DMS114 treated with DMSO at 0.1 percent for 48 hours (cell line): ENCODE measurements around the gene CAMK4.
"Not testable (repeated sequence)": the region's sequence is repeated elsewhere in the genome, so short reads cannot be mapped to it uniquely, and the experiment has no call there.

Experiments
- DNase-seq: peaks from one replicate; lab custom pipeline; 2025; ENCODE audit not compliant: unreplicated experiment; lab: John Stamatoyannopoulos, UW

The CAMK4 gene

DNA sequence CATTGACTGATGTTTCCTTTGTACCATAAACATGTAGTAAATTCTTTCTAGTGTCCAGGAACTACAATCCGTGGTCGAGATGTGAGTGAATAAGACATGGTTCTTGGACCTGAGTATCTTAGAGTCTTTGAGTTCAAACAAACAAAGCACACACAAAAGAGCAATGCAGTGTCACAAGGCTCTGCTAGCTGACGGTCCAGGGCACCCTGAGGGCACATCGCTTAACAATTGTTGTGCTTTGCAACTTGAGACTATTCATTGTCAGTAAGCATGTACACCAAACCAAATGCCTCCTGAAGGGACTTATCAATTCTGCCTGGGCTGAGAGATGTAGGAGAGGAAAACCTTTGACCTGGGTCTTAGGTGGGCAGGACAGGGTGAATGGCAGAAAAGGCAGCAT is 84.8 kb downstream of the CAMK4 start:
- DNase-seq = no peak

DNA sequence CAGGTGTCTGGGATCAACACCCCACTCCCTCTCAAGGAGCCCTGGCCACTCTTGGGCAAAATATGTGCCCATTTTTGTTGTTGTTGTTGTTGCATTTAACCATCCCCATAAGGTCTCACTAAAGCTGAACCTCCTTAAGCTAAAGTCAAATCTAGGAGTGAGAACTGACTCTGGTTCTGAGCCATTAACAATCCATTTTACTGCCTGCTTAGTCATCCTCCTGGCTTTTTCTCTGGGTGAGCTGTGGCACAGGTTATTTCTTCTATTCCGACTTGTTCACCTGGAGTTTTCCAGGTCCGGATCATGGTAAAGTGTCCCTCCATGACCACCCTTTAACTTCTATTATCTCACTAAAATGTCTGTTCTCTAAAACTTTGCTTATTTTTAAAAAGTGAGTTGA is 85.2 kb downstream of the CAMK4 start:
- no peak for DNase-seq

DNA sequence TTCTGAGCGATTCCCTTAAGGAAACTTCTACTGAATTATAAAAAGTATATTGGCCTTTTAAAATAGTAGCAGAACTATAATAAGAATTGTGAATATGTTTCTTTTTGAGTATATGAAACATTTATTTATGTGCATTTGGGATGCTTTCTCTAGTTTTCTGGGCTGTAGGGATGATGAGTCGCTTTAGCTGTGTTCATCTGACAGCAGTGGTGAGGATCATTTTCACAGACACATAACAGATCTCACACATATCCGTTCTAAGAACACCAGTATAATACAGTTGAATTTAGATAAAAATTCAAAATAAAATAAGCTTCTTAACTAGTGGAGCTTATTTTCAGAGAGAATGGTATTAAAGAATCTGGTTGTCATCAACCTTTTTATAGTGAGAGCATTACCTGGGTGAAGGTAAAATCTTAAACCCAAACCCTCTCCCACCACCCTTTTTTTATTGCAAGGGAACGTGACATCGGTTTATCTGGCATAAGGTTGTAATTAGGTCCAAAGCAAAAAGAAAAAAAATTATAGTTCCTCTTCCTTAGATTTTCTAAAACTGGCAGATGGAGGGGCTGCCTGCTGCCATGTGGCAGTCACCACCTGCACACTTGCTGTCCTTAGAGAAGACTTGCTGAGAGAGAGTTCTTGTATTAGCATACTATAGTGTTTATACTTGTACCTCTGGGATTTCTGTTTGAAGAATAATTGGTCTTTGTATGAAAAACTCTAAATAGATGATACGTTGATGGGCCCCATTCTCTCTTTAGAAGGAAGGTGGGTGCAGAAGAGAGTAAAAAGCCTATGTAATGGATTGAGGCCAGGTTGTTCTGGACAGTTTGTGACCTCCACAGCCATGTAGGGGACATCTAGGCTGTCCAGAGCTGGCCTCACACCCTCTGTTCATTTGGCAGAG is 86.8 kb downstream of the CAMK4 start:
- DNase-seq = no peak

DNA sequence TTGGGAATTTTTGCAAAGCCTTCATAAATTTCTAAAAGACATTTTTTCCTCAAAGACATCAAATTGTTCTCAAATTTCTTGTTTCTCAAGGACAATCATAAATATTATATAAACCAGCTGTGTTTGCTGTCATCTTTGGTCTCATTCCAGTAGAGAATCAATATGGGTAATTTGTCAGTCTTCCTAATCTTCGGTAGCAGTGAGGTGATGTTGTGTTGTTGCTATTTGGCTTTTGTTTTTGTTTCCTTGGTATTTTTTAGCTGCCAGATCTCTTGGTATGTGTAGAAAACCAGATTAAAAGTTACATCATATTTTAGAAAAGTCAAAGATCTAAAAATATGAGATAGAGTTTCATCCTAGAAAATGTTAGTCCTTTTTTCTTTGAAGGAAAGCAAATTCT is 87.5 kb downstream of the CAMK4 start:
- DNase-seq = no peak

DNA sequence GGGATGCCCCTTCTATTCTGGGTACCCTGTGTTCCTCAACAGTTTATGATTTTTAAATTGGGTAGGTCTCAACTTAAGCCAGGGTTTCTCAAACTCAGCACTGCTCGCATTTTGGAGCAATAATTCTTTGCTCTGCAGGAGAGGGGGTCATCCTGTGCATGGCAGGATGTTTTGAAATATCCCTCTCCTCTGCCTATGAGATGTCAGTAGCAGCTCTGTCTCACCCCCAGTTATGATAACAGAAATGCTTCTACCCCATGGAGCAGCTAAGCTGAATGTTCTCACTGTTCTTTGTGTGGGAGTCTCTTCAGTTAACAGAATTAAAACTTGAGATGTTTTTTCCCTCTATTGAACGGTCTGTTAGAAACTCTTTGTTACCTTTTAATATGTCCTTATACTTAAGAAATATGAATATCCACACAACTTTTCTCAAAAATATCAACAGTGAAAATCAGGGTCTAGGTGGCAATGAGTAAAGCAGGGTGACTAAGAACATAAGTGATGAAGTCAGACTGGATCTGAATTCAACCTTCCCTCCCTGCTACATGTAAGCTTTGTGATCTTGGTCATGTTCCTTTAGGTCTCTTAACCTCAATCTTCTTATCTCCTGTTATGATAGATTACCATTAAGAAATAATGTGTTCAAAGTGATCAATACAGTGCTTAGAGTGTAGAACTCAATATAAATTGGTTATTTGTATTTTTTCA is 89.0 kb downstream of the CAMK4 start:
- no peak for DNase-seq

DNA sequence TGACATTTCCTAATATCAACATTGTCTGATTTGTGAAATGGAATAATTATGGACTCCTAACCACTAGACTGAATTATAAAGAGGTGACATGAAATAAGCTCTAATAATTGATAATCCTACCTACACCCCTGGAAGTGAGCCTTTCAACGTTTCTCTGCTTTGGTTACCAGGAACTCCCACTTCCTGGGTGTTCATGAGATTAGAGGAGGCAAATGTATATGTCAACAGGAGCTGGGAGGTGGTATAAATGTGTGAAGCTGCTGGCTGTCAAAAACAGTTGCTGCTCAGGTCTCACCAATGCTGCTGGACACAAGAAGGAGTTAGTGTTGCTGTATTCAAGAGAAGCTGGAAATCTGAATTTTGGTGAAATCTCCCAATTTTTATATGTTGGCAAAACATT is 96.8 kb downstream of the CAMK4 start:
- DNase-seq = no peak

DNA sequence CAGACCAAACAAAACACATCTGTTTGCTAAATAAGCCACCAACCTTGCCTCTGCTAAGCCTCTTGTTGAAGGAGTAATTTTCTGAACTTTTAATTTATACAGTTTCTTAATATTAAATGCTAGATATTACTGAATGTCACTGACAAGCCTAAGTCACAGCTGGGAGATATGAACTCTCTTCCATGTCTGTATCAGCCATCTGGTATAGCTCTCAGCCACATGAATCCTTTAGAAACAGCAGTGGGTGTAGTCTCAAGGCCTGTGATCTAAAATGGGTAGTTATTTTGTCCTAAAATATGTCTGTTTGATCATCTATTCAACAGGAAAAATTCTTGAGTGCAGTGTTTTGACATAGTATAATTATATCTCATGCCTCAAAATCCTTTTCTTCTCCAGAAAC is 97.2 kb downstream of the CAMK4 start:
- DNase-seq = no peak

DNA sequence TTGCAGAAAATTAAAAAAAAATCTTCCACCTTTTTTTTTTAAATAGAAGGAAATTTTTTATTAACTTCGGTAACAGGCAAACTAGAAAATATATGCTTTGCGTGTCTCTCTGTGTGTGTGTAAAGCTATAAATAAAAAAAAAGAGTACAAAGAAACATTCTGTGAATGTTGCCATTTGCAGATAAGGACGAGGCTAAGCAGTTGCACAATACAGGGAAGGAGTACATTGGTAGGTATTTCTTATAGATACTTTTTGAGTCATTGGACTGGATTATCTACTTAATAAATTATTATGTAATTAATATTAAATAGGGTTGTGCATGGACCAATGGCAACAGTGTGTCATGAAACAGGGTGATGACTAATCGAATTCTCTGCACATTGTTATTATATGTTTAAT is 102.4 kb downstream of the CAMK4 start:
- DNase-seq = no peak

DNA sequence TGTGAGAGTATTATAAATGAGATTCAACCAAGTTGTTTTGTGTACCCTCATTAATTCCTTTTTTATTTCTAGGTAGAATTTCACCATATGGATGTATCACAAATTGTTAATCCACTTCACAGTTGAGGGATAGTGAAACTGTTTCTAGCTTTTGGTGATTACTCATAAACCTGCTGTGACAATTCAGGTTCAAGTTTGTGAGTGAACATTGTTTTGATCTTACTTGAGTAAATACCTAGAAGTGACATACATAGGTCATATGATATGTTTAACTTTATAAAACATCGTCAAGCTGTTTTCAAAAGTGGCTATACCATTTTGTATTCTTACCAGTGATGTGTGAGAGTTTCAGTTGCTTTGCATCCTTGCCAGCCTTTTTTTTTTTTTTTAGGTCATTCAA is 112.9 kb downstream of the CAMK4 start:
- DNase-seq = no peak

DNA sequence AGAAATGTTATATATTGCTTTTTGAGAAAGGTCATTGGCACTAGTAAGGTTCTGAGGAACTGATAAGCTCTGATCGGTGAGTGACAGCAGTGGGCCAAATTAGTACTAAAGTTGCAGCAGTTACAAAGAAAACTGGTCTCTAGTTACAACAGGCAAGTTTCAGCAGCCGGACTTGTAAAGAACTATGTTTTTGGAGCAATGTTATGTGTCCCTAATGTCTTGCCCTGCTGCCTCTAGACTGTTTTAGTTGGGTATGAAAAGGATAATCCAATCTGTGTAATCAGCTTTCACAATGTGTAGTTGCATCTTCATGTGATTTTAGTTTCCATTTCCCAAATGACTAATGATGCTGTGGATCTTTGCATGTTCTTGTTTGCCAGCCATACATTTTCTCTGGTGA is 113.5 kb downstream of the CAMK4 start:
- no peak for DNase-seq

DNA sequence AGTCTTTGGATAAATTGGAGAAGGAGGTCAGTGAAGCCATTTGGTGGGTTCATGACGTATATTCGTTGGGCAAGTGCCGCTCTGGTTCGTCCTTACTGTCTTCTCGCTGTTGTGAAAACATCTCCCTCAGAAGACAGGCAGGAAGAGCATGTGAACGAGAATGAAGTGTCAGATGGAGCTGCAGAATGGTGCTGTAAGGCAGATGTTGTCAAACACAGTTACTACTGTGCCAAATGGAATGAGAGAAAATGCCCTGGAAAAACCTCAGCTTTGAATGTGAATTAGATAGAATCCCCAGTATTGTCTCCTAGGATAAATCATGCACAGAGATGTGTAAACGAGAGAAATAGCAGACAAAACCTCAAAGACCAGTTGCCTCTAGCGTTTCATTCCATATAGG is 121.5 kb downstream of the CAMK4 start:
- DNase-seq = no peak

DNA sequence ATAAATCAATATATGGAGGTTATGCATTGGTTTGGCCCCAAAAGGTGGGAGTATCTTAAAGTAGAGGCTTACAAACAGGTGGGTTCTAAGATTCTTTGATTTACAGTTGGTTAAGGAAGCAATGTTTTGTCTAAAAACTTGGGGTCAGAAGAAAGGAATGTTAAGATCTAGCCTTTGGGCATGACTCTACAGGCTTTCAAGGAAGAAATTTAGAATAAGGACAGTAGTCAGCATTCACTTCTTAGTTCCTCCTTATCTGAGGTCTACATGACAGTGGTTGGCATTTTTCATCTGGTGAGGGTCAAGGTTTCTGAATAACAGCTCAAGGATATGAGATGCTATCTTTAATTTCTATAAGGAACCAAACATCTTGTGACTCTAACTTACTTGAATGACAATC is 122.8 kb downstream of the CAMK4 start:
- DNase-seq = no peak

DNA sequence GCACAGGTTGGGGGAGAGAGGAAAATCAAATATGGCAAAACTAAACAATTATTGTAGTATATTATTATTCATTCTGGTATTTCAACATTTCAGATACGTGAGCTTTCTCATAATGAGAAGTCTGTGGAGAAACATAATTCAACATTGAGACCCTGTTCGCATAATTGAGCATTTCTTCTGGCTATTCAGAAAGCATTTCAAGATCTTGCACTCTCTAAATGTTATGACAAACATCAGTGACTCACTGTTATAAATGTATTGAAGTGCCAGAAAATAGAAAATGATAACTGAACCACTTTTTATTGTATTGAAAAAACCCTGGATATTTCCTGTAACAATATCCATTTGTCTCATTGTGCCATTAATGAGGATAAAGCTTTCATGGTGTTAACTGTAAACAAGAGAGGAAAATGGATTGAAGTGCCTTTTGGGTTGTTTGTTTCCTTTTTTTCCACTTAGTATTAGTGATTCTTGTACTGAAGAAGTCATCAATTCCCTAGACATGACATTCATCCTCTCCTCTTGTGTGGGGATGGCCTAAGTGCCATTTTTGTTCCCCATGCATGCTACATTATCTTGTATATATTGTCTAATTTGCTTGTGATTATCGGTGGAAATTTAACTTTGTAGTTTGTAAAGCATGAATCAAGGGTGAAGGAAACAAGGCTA is 124.6 kb downstream of the CAMK4 start:
- no peak for DNase-seq

DNA sequence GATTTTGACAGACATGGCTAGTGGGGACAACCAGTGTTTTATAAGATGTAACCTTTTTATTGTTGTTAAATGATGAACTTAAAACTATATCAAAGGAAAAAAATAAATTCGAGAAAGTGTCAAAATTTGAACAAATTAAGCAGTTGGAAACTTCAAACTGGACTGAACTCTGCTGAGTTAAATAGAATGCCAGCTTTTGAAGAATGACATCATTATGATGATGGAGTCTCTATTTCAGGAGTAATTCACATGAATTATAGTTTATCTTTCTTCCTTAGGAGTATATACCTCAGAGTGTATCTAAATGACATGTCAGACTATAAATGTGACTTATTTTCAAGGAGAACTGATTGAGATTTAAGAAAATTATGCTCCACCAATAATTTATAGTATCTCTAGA is 125.2 kb downstream of the CAMK4 start:
- DNase-seq = no peak

DNA sequence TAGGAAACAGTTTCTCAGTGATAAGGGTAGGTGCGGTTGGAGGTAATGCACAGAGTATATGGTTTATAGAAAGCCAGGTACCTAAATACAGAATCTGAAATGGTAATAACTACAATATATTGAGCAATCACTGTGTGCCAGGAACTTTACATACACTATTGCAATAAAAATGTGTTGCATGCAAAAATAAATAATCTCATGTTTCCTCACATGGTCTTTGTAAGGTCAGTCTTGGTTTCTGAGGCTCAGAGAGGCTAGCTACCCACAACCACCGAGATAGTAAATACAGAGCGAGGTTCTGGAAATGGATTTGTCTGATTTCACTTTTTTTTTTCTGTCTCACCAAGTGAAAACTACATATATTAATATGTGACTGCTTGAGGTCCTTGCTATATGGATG is 128.9 kb downstream of the CAMK4 start:
- DNase-seq = no peak

DNA sequence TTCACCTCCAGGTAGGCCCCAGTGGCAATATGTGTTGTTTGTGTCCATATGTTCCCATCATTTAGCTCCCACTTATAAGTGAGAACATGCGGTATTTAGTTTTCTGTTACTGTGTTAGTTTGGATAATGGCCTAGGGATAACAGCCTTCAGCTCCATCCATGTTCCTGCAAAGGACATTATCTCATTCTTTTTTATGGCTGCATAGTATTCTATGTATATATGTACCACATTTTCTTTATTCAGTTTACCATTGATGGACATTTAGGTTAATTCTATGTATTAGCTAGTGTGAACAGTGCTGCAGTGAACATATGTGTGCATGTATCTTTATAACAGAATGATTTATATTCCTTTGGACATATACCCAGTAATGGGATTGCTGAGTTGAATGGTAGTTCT is 134.5 kb downstream of the CAMK4 start:
- DNase-seq = not testable (repeated sequence)

DNA sequence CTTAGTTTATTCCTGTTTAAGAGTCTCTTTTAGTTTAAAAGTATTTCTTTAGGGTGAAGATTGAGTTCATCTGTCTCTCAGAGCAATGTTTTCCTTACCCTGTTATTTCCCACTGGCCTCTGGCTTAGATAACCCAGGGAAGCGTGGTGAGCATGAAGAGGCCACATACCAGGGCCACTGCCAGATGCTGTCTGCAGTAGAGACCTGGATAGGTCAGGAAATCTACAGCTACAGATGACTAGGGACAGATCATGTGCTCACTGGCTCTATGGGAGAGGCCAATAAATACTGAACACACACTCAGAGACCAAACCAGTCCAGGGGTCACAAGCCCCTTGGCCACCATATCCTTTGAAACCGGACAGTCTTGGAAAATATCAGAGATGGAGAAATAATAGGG is 136.0 kb downstream of the CAMK4 start:
- DNase-seq = no peak

DNA sequence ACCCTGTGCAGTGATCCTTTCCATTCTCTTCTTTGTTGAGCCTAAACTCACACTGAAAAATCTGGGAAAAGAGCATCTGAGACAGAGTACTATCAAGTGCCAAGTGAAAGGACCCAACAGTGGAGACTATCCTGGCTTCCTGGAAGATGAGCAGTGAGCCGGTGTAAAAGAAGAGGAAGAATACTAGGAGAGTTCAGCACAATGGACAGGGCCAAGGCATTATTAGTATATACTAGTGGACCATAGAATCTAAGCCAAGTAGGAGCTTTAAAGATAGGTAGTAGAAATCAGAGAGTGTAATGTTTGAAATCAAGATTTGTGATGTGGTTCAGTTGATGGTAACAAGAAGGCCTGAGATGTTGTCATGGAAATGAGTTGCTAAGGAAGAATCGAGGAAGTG is 140.8 kb downstream of the CAMK4 start:
- DNase-seq = no peak

DNA sequence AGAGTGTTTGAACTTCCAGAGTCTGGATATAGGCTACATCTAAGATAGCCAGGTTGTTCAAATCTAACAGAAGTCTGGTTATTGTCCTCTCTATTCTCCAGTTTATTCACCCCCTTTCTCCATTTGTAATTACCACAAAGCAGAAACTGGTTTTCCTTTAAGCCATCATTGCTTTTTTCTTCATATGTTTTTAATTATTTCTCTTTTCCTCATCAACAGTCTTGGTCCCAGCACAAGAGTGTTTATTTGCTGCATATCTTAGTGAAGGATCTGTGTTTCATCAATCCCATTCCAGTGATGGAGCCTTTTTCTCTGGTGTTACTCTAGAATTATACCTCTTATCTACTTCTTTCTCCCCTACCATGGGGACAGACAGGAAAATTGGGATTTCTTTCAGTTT is 142.2 kb downstream of the CAMK4 start:
- no peak for DNase-seq

DNA sequence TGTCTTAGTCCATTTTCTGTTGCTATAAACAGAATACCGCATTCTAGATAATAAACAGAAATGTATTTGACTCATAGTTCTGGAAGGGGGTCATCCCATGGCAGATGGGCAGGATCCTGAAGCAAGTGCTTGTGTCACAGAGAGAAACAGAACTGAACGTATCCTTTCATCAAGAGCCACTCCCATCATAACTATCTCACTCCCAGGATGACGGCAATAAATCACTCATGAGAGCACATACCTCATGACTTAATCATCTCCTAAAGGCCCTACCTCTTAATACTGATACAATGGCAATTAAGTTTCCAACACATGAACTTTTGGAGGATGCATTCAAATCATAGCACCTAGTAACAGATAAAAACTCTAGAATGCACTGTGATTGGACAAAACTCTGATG is 142.9 kb downstream of the CAMK4 start:
- DNase-seq = no peak

DNA sequence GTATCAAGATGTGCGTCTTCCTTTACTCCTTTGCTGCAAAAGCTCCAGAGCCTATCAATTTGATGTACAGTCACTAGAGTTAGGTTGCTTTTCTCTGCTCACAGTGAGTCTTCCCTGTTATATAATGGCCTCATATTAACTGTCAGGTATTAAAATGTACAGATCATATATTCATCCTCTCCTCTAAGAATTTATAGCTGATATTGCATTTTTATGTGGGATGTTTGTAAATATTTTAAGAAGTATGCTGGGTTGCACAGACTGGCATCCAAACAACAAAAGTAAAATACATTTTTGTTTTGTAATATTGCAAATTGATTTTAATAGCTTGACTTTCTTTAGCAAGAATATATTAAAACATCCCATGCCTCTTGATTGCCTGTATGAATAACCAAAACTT is 148.6 kb downstream of the CAMK4 start:
- DNase-seq = no peak

DNA sequence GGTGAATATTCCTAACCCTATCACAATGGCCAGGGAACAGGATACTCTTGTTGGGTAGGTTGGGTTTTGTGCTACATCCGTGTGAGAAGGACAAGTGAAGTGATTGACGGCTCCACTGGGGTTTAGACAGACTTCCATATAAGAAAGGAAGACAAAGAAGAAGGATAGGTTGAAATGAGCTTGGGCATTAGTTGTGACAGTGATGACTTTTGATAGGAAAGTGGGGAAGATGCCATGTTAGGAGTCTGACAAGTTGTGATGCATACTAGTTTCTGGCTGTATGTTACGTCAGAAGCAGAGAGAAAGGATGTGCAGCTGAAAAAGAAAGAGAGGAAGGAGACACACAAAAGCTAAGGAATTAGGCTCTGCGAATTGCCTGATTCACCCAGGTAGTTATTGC is 150.2 kb downstream of the CAMK4 start:
- no peak for DNase-seq
